Measurements from ENCODE around the gene TMEM109.
A peak's percentile ranks its signal among the peaks of the same experiment; 100 is the strongest.

The TMEM109 gene, protein sequence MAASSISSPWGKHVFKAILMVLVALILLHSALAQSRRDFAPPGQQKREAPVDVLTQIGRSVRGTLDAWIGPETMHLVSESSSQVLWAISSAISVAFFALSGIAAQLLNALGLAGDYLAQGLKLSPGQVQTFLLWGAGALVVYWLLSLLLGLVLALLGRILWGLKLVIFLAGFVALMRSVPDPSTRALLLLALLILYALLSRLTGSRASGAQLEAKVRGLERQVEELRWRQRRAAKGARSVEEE

DNA sequence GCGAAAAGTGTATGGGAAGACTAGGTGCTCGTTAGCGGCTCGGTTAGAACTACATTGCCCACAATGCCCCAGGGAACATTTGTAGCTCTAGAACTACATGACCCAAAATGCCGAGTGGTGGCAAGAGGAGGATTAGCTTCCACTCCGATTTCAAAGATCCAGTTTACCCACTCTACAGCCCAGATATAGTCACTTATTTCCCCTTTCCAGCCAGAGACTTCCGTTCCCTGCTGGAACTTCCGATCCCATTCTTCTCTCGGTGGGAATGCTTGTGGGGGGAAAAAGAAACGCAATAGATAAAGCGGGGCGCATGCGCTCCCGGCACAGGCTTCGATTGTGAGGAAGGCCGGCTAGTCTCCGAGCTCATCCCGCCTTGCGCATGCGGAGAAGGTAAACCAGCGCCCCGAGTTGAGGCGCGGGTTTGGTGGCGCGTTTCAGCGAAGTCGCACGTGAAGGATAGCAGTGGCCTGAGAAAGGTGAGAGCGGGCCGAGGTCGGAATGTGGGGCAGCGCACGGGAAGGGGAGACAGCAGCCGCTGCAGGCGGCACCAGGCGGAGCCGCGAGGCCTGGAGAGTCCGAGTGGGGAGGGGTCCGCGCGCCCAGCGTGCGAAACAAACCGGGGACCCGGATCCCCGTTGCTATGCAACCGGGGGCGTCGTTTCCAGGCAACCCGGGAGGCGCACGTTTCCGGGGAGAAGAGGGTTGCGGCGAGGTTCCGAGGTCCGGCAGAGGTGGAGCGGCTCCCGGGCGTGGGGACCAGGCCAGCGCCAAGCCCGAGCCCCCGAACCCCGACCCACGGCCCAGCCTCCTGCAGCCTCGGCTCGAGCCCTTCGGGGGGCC lies at the start of gene TMEM109:
Gene TMEM109 (plus strand): TSS at position 366 of the 840 bp plus-strand sequence. CDS start 5,536 bp downstream, outside the sequence.
- TF ChIP-seq, protein P1, sequence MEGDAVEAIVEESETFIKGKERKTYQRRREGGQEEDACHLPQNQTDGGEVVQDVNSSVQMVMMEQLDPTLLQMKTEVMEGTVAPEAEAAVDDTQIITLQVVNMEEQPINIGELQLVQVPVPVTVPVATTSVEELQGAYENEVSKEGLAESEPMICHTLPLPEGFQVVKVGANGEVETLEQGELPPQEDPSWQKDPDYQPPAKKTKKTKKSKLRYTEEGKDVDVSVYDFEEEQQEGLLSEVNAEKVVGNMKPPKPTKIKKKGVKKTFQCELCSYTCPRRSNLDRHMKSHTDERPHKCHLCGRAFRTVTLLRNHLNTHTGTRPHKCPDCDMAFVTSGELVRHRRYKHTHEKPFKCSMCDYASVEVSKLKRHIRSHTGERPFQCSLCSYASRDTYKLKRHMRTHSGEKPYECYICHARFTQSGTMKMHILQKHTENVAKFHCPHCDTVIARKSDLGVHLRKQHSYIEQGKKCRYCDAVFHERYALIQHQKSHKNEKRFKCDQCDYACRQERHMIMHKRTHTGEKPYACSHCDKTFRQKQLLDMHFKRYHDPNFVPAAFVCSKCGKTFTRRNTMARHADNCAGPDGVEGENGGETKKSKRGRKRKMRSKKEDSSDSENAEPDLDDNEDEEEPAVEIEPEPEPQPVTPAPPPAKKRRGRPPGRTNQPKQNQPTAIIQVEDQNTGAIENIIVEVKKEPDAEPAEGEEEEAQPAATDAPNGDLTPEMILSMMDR (IDR thresholded peaks at IDR 0.05; ENCODE audit: low read length, missing control alignments), result no peak
- H3K4me3 ChIP-seq (replicated peaks; ENCODE audit: low read depth, low read length), result peak within 1 kb of the TSS; percentile 84
- peak; percentile 92 for DNase-seq (ENCODE audit: low read depth)

DNA sequence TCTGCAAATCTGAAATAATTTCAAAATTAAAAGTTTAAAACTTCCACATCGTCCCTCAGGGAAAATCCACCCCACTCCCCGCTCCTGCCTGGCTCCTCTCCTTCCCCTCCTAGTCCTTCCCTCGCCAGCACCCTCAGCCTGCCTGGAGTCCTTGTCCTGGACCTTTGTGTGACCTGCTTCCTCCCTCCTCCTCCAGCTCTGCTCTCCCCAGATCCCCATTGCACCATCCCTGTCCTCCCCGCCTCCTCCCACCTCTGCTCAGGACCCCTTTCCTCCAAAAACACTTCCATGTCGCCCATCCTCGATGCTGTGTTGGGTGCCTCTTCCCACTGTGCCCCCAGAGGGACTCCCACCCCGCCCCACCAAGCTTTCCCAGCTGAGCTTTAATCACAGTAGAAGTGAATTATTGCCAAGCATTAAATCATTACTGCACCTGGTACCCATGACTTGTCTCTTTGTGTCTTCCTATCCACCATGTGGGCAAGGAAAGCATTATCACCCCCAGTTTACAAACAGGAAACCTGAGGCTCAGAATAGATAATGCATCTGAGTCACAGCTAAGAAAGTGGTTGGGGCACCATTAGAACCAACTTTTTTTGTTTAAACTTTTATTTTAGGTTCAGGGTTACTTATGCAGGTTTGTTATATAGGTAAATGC lies 49.0 kb upstream of the TMEM109 start:
- no peak for DNase-seq (ENCODE audit: low read depth)
- TF ChIP-seq, protein P1 (IDR thresholded peaks at IDR 0.05; ENCODE audit: low read length, missing control alignments), result no peak
- no peak overlapping the region for H3K4me3 ChIP-seq (replicated peaks; ENCODE audit: low read depth, low read length)

DNA sequence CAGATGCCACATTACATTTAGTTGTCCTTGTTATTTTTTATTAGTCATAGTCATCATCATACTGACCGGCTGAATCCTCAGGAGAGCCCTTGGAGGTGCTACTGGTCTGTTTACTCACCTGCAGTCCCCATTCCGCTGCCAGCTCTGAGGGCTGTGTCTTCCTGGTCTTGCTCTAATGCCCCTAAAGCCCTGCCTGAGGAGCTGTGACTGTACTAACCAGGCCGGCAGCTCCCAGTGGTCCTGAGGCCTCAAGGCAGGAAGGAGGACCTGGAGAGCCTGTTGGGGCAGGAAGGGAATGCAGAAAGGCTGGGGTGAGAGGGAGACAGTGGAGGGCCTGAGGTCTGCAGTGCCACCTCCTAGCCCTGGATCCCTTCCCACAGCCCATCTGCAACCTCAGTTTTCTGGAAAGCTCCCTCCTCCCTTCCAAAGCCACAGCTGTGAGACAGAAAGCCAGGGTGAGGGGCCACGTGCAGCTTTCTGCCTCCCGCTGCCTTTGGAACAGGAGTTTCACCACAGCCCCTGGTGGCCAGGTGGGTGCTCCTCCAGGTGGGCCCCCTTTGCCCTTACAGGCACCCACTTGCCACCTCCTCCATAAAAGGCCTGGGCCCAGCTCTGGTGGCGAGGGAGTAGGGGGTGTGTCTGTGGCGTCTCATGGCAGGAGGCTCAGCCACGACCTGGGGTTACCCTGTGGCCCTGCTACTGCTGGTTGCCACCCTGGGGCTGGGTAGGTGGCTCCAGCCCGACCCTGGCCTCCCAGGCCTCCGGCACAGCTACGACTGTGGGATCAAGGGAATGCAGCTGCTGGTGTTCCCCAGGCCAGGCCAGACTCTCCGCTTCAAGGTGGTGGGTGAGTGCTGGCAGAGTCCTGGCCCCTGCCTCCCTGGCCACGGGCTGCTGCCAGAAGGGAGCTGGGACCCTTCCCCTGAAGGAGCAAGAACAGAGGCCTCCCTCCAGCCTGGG lies 46.8 kb upstream of the TMEM109 start, which contains the start of gene ZP1:
Gene ZP1 (plus strand): TSS at position 632 of the 960 bp plus-strand sequence. CDS start 20 bp downstream, at position 652.
- no peak within 1 kb of the TSS for H3K4me3 ChIP-seq (replicated peaks; ENCODE audit: low read depth, low read length)
- TF ChIP-seq, protein P1 (IDR thresholded peaks at IDR 0.05; ENCODE audit: low read length, missing control alignments), result no peak
- DNase-seq (ENCODE audit: low read depth), result no peak

DNA sequence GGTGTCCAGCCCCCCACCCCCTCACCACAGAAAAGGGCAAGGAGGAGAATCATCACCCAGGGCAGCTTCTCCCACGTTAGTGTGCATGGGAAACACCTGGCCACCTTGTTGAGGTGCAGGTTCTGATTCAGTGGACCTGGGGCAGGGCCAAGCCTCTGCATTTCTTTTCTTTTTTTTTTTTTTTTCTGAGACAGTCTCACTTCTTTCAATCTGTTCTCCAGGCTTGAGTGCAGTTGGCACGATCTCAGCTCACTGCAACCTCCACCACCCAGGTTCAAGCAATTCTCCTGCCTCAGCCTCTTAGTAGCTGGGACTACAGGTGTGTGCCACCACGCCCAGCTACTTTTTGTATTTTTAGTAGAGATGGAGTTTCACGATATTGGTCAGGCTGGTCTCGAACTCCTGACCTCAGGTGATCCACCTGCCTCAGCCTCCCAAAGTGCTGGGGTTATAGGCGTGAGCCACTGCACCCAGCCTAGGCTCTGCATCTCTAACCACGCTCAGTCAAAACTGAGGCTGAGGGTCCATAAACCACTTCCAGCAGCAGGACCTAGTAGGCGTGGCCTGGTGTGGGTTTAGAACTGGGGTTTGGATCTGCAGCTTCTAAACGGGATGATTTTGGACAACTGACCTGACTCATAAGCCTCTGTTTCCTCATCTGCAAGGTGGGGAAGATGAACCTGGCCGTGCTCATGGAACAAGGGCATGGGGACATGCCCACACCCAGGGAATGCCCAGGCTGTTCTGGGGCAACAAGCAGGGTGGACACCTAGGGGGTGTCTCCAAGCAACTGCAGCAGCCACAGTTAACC lies 45.9 kb upstream of the TMEM109 start:
- TF ChIP-seq, protein P1 (IDR thresholded peaks at IDR 0.05; ENCODE audit: low read length, missing control alignments), result no peak
- no peak overlapping the region for H3K4me3 ChIP-seq (replicated peaks; ENCODE audit: low read depth, low read length)
- no peak for DNase-seq (ENCODE audit: low read depth)

DNA sequence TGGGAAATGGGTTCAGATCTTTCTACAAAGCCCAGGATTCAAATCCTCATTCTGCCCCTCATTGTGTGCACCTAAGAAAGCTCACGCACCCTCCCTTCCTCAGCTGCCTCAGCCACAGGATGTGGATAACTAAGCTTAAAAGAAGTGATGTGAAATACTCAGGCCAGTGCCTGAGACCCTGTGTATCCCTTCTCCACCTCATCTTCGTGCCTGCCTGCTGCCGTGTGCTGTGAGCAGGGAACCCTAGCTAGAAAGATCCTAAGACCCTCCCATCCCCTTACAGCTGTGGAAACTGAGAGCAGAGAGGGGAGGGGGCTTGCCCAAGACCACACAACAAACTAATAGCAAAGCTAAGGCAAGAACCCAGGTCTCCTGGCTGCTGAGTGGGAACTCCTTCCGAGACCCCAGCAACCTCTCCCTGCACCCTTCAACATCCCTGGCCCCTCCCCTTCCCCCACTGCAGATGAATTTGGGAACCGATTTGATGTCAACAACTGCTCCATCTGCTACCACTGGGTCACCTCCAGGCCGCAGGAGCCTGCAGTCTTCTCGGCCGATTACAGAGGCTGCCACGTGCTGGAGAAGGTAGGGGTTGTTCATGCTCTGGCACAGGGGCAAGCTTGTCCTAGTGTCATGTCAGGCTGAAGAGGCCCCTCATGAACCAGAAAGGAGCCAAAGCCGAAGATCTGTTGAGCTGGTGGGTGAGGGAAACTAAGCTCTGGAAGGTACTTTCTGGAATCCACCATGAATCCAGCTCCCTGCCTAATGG lies 45.1 kb upstream of the TMEM109 start:
- no peak for DNase-seq (ENCODE audit: low read depth)
- H3K4me3 ChIP-seq (replicated peaks; ENCODE audit: low read depth, low read length), result no peak overlapping the region
- TF ChIP-seq, protein P1 (IDR thresholded peaks at IDR 0.05; ENCODE audit: low read length, missing control alignments), result no peak

Measured in fibroblast of pulmonary artery (primary cell).